Right cardiac atrium (tissue), 5 donors: ENCODE measurements around the gene NRIP1. TPM values are rescaled to one million over a fixed set of nuclear protein-coding genes. Genes with fewer than 3 reads are reported as not detected.

Source experiments
- ATAC-seq, 2 donors: fragments of 200-7000 bp; cut with Tn5 transposase; one replicate each; pipeline versions ENCODE4 v1.8.0 to v1.9.1; 2020; ENCODE audit warnings: moderate library complexity in 2 of 2, mild to moderate bottlenecking in 1 of 2
- DNase-seq, 3 donors: peaks; one replicate each; pipeline ENCODE4 v3.0.0-alpha.2; 2020
- H3K27ac ChIP-seq: one replicate; pipeline ENCODE4 v1.5.1; 2013; ENCODE audit warnings: mild to moderate bottlenecking, low read length, control low read depth, moderate library complexity
- H3K27me3 ChIP-seq: one replicate; pipeline ENCODE4 v1.6.1; 2013; ENCODE audit not compliant: control insufficient read depth, insufficient read depth
- H3K4me1 ChIP-seq: one replicate; pipeline ENCODE4 v1.6.1; 2013; ENCODE audit warnings: low read length; ENCODE audit not compliant: control insufficient read depth, insufficient read depth
- H3K4me3 ChIP-seq: one replicate; pipeline ENCODE4 v1.5.1; 2013; ENCODE audit warnings: low read length, control low read depth
- H3K9me3 ChIP-seq: one replicate; pipeline ENCODE4 v1.6.1; 2013; ENCODE audit warnings: low read length; ENCODE audit not compliant: control insufficient read depth
- WGBS: extraction: QIAGEN DNeasy Blood & Tissue Kit; methylation state at CpG from one replicate; pipeline ENCODE4 v1.1.7; 2013; 5-methylcytosine and 5-hydroxymethylcytosine counted together
- intact Hi-C, 4 donors: fragments of 100-400 bp; cut with DNase I; formaldehyde crosslinking; loops; one replicate each; pipeline versions ENCODE4 v1.11.0 to v1.14.0; 2022 to 2023
- polyA plus RNA-seq: library from polyadenylated mRNA; stranded (reverse); fragments of 200-250 nt; gene quantifications from one replicate; pipeline ENCODE4 v1.2.3, GENCODE V29; 2013
- total RNA-seq, 4 donors: library from RNA; stranded (reverse); fragmentation: NEBNext Ultra II Directional; extraction: Animal tissue kit (Norgen Biotek cat#: 25700); gene quantifications; one replicate each; pipeline ENCODE4 v1.2.1, GENCODE V29; 2021
- donor health status: healthy with polysubstance abuse.
- donor health status: DM: no; HTN: yes; CAD: no.
- donor health status: DM: no; HTN: no; CAD: no.
- donor health status: DM: no; HTN: yes; CAD: no; lungs with severe emphysema.
- donor health status: DM: yes; HTN: yes; CAD: no.

Gene NRIP1
- total and polyA plus RNA-seq, 5 donors: 4.1 to 33.4 (median 20.0) TPM

GRCh38 chr21:14913638-14914037, 151.2 kb downstream of the NRIP1 start:
- H3K4me1 ChIP-seq: peaks cover 2% of the 10 kb centered on the region
- DNase-seq (no peak), ATAC-seq (no peak)
- no peaks in the 10 kb centered on the region for H3K27me3 ChIP-seq
- intact Hi-C loops: no loop called here
- no peaks in the 10 kb centered on the region for H3K9me3 ChIP-seq
- WGBS: 50% methylated on average over 2 of the region's 2 CpGs
- no peak overlapping the region for H3K4me3 ChIP-seq
- no peak overlapping the region for H3K27ac ChIP-seq

DNA sequence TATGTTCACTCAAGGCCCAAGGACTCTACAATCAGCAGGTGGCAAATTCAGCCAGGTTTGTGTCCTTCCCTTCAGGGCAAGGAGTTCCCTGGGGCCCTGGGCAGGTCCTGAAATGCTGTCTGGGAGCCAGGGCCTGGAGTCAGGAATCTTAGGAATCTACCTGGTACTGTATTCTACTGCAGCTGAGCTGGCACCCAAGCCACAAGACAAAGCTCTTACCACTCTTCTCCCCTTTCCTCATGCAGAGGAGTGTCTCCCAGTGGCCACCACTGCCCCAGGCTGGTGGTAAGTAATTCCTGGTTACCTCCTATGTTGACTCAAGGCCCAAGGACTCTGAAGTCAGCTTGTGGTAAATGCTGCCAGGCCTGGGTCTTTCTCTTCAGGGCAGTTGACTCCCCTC, 153.4 kb downstream of the NRIP1 start:
- Histone ChIP-seq H3K9me3 (no peaks in the 10 kb centered on the region), H3K27ac (no peak overlapping the region), H3K4me3 (no peak overlapping the region), H3K27me3 (no peaks in the 10 kb centered on the region), H3K4me1 (no peaks in the 10 kb centered on the region)
- DNase-seq (no peak), ATAC-seq (no peak)
- intact Hi-C loops: no loop called here
